Mucosa of stomach (tissue), 1 donor: ENCODE measurements around the gene ERMAP.

ENCODE experiments used
- H3K27me3 ChIP-seq: one replicate; pipeline ENCODE4 v1.7.0; 2013; ENCODE audit warnings: mild to moderate bottlenecking, low read length; ENCODE audit not compliant: control insufficient read depth, insufficient read depth
- H3K36me3 ChIP-seq: one replicate; pipeline ENCODE4 v1.7.0; 2013; ENCODE audit warnings: low read length; ENCODE audit not compliant: control insufficient read depth, insufficient read depth
- H3K4me1 ChIP-seq: one replicate; pipeline ENCODE4 v1.7.0; 2013; ENCODE audit warnings: mild to moderate bottlenecking, low read length; ENCODE audit not compliant: control insufficient read depth, insufficient read depth
- H3K4me3 ChIP-seq: one replicate; pipeline ENCODE4 v1.7.0; 2013; ENCODE audit warnings: low read length
- H3K9ac ChIP-seq: one replicate; pipeline ENCODE4 v1.7.0; 2013; ENCODE audit warnings: mild to moderate bottlenecking, low read length, moderate library complexity
- H3K9me3 ChIP-seq: one replicate; pipeline ENCODE4 v1.7.0; 2013; ENCODE audit warnings: mild to moderate bottlenecking, low read length, moderate library complexity; ENCODE audit not compliant: control insufficient read depth
- donor health status: Pancreatic carcinoma.

Gene ERMAP

DNA sequence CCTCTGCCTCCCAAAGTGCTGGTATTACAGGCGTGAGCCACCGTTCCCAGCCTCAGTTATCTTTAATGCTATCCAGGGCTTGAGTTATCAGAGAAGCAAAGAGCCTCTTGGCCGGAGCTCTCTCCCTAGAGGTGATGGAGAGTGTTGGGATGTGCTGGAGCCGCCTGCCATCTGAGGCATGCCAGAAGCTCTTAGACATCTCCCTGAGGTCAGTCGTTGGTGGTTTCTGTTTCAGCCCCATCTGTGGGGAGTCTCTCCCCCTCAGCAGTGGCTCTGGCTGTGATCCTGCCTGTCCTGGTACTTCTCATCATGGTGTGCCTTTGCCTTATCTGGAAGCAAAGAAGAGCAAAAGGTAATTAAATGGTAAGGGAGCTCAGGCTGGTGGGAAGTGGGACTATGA lies 17.9 kb downstream of the ERMAP start:
- no peak overlapping the region for H3K4me3 ChIP-seq
- H3K4me1 ChIP-seq, result no peaks in the 10 kb centered on the region
- H3K9me3 ChIP-seq, result no peaks in the 10 kb centered on the region
- no peaks in the 10 kb centered on the region for H3K36me3 ChIP-seq
- H3K27me3 ChIP-seq, result no peaks in the 10 kb centered on the region
- H3K9ac ChIP-seq, result no peak overlapping the region

DNA sequence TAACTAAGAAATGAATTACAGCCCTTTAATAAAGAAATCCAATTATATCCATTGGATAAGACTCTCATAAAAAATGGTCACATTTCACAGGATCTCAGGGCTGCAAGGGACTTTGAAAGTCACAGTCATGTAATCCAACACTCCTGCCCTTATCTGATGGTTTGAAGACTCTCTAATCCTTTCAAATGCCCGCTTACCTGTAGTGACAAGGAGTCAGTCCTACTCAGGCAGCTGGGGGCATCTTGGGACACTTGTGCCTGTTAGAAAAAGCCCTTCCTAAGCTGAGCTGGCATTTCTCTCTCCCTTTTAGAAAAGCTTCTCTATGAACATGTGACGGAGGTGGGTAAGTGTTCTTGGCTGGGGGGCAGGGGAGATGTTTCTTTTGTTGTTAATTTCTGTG lies 18.5 kb downstream of the ERMAP start:
- Histone ChIP-seq H3K4me3 (no peak overlapping the region), H3K4me1 (no peaks in the 10 kb centered on the region), H3K9ac (no peak overlapping the region), H3K27me3 (no peaks in the 10 kb centered on the region), H3K36me3 (no peaks in the 10 kb centered on the region), H3K9me3 (no peaks in the 10 kb centered on the region)

DNA sequence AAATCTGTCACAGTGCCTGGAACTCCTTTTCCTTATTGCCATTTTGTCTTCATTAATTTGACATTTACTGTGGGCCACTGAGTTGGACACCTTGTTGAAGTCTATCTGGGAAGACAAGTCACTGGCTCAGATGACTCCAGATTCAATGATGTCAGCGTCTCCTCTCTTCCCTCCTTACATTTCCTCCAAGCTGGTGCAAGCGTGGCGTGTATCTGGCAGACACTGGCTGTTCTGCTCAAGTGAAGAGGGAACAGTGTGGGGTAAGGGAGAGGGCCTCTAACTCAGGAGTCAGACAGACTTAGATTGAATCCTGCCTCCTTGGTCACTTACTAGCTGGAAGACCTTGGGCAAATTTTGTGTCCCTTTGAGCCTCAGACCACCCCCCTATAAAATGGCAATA lies 20.8 kb downstream of the ERMAP start:
- Histone ChIP-seq H3K4me1 (no peaks in the 10 kb centered on the region), H3K9ac (no peak overlapping the region), H3K9me3 (no peaks in the 10 kb centered on the region), H3K36me3 (no peaks in the 10 kb centered on the region), H3K27me3 (no peaks in the 10 kb centered on the region), H3K4me3 (no peak overlapping the region)

DNA sequence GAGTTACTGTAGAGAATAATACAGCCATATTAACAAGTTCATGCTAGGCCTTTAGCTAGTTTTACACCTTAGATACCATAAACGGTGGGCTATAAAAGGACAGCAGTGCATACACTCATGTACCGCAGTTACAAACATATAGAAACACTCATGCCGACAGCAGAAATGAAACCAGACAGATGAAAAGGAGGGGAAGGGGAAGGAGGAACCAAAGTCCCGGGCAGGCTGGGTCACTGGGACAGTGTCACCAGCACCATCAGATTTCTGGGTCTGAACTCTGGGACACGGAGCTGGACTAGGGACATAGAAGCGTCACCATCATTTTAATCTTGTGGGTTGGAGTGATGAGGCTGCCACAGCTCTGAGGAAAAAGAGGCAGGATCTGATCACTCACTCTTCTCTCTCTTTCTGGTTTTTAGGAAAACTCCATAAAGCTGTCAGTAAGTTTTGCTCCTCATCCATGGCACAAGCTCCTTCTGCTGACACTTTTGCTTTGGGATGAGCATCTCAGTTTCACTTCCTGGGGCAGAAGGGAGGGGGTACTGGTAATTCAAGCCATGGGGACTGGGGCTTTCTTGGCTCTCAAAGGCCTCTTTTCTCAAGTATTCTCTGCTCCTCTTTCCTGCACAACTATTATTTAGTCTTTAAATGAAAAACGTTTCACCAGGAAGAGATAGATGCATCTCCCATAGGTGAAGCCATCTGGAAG lies 21.7 kb downstream of the ERMAP start:
- no peaks in the 10 kb centered on the region for H3K27me3 ChIP-seq
- H3K4me3 ChIP-seq, result no peak overlapping the region
- no peaks in the 10 kb centered on the region for H3K4me1 ChIP-seq
- no peaks in the 10 kb centered on the region for H3K9me3 ChIP-seq
- no peaks in the 10 kb centered on the region for H3K36me3 ChIP-seq
- no peak overlapping the region for H3K9ac ChIP-seq

DNA sequence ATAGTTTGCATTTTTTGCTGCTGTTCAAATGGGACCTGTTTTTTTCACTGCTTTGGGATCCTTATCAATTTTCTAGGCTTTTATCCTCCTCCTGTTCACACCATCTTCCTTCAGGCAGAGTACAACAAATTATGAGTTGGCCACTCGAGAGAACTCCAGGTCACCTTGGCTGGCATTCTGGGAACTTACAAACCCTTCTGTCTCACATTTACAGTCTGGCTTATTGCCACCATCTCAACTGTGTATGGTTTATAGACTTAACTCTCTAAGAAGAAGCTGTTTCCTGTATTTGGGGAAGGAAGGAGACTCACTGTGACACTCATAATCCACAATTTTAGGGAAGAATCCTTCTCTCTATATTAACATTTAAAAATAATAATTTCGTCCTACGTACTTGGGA lies 24.1 kb downstream of the ERMAP start:
- Histone ChIP-seq H3K9me3 (no peaks in the 10 kb centered on the region), H3K27me3 (no peaks in the 10 kb centered on the region), H3K9ac (no peak overlapping the region), H3K4me3 (no peak overlapping the region), H3K4me1 (no peaks in the 10 kb centered on the region), H3K36me3 (no peaks in the 10 kb centered on the region)

DNA sequence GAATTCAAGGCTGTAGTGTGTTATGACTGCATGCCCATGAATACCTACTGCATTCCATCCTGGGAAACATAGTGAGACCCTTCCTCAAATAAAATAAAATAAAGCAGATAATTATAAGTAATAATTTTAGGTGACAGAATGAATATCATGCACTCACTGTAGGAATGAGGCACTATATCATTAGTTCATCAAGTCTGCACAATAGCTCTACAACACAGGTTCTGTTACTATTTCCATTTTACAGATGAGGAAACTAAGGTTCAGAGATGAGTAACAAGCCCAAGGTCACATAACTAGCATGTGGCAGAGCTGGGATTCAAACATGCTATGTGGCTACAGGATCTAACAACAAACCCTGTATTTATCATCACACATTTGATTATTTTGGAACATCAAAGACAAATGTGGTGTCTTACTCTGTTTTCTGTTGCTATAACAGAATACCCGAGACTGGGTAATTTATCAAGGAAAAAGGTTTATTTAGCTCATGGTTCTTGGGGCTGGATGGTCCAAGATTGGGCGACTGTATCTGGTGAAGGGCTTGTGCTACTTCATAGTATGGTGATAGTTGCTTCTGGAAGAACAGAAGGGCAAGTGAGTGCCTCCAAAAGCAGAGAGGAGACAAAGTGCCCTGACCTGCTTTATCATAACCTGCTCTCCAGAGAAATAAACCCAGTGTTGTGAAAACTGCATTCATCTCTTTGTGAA lies 24.7 kb downstream of the ERMAP start:
- Histone ChIP-seq H3K27me3 (no peaks in the 10 kb centered on the region), H3K36me3 (no peaks in the 10 kb centered on the region), H3K9me3 (no peaks in the 10 kb centered on the region), H3K9ac (no peak overlapping the region), H3K4me1 (no peaks in the 10 kb centered on the region), H3K4me3 (no peak overlapping the region)

DNA sequence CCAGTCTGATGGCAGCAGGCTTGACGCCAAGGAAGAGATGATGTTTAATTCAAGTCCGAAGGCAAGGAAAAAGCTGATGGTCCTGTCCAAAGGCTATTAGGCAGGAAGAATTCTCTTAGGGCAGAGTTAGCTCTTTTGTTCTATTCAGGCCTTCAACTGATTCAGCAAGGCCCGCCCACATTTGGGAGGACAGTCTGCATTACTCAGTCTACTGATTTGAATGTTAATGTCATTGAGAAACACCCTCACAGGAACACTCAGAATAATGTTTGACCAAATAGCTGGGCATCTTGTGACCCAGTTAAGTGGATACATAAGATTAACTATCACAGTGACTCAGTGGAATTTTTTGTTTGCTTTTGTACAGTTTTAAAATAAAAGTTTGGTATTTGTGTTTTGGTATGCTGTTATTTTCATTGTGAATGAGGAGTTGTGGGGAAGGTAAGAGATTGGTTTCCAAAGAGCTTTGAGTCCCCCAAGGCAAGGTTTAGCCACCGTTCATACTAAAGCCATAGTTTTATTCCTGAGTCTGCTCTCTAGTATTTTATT lies 27.7 kb downstream of the ERMAP start:
- Histone ChIP-seq H3K36me3 (no peaks in the 10 kb centered on the region), H3K4me1 (peaks cover 10% of the 10 kb centered on the region), H3K4me3 (no peak overlapping the region), H3K9me3 (no peaks in the 10 kb centered on the region), H3K27me3 (no peaks in the 10 kb centered on the region), H3K9ac (no peak overlapping the region)

DNA sequence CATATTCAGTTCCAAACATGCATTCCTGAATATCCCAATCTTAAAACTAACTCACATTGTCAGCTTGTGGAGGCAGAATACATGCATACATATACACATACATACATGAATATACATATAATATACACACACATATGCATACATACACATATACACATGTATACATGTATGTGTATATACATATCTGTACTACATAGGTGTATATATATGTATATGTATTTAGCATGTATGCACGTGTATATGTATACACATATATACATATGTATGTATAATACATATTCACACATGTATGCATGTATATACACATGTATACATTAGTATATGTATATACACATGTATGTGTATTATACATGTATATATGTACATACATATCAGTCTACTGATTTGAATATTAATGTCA lies 28.3 kb downstream of the ERMAP start:
- H3K4me1 ChIP-seq, result peaks cover 10% of the 10 kb centered on the region
- no peaks in the 10 kb centered on the region for H3K36me3 ChIP-seq
- no peaks in the 10 kb centered on the region for H3K9me3 ChIP-seq
- H3K9ac ChIP-seq, result no peak overlapping the region
- H3K27me3 ChIP-seq, result no peaks in the 10 kb centered on the region
- no peak overlapping the region for H3K4me3 ChIP-seq

DNA sequence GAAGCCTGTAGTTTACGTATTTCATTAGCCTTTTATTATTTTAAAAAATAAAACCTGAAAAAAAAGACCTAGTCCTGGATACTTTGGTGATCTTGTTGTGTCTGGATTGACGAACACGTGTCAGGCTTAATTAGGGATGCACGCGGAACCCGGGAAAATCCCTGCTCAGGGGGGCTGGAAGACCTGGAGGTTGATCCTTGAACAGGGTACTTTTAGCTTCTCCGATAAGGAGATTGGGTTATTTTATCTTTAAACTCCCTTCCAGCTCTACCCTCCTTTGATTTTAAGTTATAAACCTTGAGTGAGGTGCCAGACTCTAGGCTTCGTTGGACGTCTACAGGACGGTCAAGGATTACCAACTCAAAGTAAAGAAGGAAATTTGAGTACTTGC lies 28.9 kb downstream of the ERMAP start:
- no peaks in the 10 kb centered on the region for H3K9me3 ChIP-seq
- H3K27me3 ChIP-seq, result no peaks in the 10 kb centered on the region
- H3K36me3 ChIP-seq, result no peaks in the 10 kb centered on the region
- peak overlapping the region; percentile 49 for H3K4me3 ChIP-seq
- H3K9ac ChIP-seq, result peak overlapping the region; percentile 54
- peaks cover 10% of the 10 kb centered on the region for H3K4me1 ChIP-seq

DNA sequence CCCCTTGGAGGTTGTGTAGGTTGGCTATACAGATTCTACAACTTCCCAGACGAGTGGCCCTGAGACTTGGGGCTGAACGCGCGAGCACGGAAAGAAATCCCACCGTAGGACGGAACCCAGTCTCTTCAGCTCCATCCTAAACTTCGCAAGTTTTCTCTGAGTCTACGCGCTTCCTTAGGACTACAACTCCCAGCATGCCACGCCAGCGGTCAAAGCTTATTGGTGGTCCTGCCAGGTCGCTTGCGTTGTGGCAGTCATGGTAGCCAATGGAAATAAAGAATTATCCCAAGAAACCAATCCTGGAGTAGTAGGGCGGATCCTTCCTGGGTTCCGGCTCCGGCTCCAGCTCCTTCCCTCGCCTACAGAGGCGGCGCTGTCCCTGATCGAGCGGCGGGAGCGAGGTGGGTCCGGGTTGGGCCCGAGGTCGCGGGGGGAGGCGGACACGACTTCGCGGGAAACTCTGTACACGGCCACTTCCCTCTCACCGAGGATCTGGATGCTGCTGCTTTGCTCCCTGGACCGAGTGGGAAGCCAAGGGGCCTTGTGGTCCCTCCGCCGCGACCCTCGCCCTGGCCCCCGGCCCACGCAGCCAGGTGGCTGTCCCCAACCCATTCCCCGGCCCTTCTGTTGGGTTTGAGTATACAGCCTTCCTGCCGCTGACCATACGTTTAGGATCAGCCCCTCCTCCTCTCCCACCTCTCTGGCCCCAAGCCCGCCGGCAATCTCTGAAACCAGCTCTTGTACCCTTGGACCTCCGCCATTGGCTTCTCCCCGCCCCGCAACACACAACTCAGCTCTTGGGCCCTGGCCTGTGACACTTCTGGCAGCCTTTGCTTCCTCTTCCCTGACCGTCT lies 29.6 kb downstream of the ERMAP start, which contains the start of gene ZNF691:
ZNF691 (plus strand) TSS at position 357 of the 854 bp plus-strand sequence. CDS start 3,046 bp downstream, outside the sequence.
- Histone ChIP-seq H3K9me3 (no peaks in the 10 kb centered on the region), H3K4me3 (peak within 1 kb of the TSS; percentile 49), H3K27me3 (no peaks in the 10 kb centered on the region), H3K36me3 (peaks cover 5% of the 10 kb centered on the region), H3K9ac (peak within 1 kb of the TSS; percentile 88), H3K4me1 (peaks cover 10% of the 10 kb centered on the region)

DNA sequence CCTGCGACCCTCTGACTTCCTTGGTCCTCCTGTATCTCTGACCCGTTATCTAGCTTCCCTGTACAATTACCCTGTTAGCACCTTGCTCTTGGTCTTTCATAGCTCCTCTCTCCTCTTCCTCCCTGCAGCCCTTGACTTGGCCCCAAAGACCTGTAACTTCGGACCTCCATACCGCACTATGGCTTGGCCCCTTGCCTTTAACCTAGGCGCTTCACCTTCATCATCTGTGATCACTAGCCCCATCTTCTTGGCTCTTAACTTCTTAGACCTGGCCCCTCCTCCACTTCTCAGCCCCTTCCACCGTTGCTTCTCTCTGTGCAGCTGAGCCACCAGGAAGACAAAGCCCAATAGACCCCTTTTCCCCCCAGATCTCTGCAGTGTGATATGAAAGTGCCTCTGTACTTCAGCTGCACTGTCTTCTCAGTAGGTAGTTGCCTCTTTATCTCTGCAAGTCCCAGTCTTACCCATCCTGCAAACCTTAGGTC lies 30.2 kb downstream of the ERMAP start:
- Histone ChIP-seq H3K9ac (peak overlapping the region; percentile 88), H3K4me3 (peak overlapping the region; percentile 49), H3K27me3 (no peaks in the 10 kb centered on the region), H3K9me3 (no peaks in the 10 kb centered on the region), H3K4me1 (peaks cover 10% of the 10 kb centered on the region), H3K36me3 (peaks cover 7% of the 10 kb centered on the region)
